ENCODE results near the gene CD247.

- no peak for TF ChIP-seq EZH2 (IDR thresholded peaks at IDR 0.05)
- no peak for TF ChIP-seq POLR2AphosphoS5 (IDR thresholded peaks at IDR 0.05; ENCODE audit: borderline replicate concordance, low read depth, low read length)
- no peak for TF ChIP-seq FOXP2 (optimal IDR thresholded peaks at IDR 0.05; ENCODE audit: control extremely low read depth, extremely low read length, insufficient read depth)
Observed at GRCh38 chr1:167503626-167504466, 14.5 kb downstream of the CD247 start.

All from SK-N-MC (cell line).